ENCODE results near the gene ASB16. TPM values are rescaled to one million over a fixed set of nuclear protein-coding genes. Genes with fewer than 3 reads are reported as not detected.

The ASB16 gene
- polyA plus RNA-seq, 1 donor from 2014 or later: not detected

DNA sequence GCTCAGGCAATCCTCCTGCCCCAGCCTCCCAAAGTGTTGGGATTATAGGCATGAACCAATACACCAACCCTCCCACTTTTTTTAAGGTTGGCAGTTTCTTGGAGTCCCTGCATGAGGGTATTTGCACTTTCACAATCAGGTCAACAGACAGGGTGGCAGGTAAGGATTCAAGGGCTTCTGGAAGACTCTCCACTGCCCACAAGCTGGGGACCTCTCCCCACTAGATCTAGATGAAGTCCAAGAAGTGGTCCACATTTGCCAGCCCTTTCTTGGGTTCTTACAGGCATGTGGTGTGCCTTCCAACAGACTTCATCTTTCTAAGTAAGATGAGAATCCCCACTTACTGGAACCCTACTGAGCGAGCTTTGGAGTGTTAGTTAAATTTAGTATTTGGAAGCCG is 3.9 kb downstream of the ASB16 start:
- Histone ChIP-seq H3K79me2 (replicated peaks; ENCODE audit: insufficient read depth, low read length) (no peaks in the 10 kb centered on the region), H3K36me3 (ENCODE audit: insufficient read depth, low read length) (no peaks in the 10 kb centered on the region), H3F3A (ENCODE audit: insufficient read depth, low read length, poor library complexity, severe bottlenecking) (no peaks in the 10 kb centered on the region), H3K27ac (ENCODE audit: low read length) (no peak overlapping the region), H4K20me1 (ENCODE audit: insufficient read depth) (no peaks in the 10 kb centered on the region), H3K9me2 (ENCODE audit: insufficient read depth, low read length) (no peaks in the 10 kb centered on the region), H3K4me3 (ENCODE audit: low read length) (no peak overlapping the region), H2AFZ (ENCODE audit: low read depth, low read length) (no peak overlapping the region), H3K27me3 (ENCODE audit: insufficient read depth, low read depth, low read length) (no peaks in the 10 kb centered on the region), H3K9ac (ENCODE audit: low read length) (no peak overlapping the region), H3K4me2 (ENCODE audit: low read length) (no peak overlapping the region), H3K9me3 (ENCODE audit: low read length) (no peaks in the 10 kb centered on the region)
- TF ChIP-seq TAF1 (IDR thresholded peaks at IDR 0.05; ENCODE audit: low read depth) (no peak), MXI1 (conservative IDR thresholded peaks at IDR 0.05; ENCODE audit: poor library complexity, severe bottlenecking) (no peak), EZH2 (IDR thresholded peaks at IDR 0.05; ENCODE audit: borderline replicate concordance, insufficient read depth, low read length, poor library complexity, severe bottlenecking) (no peak)
- TF ChIP-seq, protein P1, sequence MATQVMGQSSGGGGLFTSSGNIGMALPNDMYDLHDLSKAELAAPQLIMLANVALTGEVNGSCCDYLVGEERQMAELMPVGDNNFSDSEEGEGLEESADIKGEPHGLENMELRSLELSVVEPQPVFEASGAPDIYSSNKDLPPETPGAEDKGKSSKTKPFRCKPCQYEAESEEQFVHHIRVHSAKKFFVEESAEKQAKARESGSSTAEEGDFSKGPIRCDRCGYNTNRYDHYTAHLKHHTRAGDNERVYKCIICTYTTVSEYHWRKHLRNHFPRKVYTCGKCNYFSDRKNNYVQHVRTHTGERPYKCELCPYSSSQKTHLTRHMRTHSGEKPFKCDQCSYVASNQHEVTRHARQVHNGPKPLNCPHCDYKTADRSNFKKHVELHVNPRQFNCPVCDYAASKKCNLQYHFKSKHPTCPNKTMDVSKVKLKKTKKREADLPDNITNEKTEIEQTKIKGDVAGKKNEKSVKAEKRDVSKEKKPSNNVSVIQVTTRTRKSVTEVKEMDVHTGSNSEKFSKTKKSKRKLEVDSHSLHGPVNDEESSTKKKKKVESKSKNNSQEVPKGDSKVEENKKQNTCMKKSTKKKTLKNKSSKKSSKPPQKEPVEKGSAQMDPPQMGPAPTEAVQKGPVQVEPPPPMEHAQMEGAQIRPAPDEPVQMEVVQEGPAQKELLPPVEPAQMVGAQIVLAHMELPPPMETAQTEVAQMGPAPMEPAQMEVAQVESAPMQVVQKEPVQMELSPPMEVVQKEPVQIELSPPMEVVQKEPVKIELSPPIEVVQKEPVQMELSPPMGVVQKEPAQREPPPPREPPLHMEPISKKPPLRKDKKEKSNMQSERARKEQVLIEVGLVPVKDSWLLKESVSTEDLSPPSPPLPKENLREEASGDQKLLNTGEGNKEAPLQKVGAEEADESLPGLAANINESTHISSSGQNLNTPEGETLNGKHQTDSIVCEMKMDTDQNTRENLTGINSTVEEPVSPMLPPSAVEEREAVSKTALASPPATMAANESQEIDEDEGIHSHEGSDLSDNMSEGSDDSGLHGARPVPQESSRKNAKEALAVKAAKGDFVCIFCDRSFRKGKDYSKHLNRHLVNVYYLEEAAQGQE (IDR thresholded peaks at IDR 0.05; ENCODE audit: borderline replicate concordance): no peak

DNA sequence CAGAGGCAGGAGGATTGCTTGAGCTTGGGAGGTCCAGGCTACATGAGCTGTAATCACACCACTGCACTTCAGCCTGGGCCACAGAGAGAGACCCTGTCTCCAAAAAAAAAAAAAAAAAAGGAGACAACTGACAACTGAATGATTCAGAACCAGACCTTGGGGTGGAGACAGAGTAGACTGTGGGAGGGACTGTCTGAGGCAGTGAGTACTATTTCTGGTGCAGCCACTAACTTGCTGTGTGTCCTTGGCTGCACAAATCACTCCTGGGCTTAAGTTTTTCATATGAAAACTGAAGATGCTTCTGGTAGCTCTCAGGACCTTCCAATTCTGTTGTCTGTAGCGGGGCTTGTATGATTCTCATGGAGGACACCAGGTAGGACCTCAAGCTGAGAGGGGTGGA is 5.8 kb downstream of the ASB16 start:
- no peaks in the 10 kb centered on the region for H3K9me2 ChIP-seq (ENCODE audit: insufficient read depth, low read length)
- H3K9me3 ChIP-seq (ENCODE audit: low read length): no peaks in the 10 kb centered on the region
- no peaks in the 10 kb centered on the region for H3K79me2 ChIP-seq (replicated peaks; ENCODE audit: insufficient read depth, low read length)
- H4K20me1 ChIP-seq (ENCODE audit: insufficient read depth): no peaks in the 10 kb centered on the region
- no peak overlapping the region for H3K4me2 ChIP-seq (ENCODE audit: low read length)
- no peaks in the 10 kb centered on the region for H3F3A ChIP-seq (ENCODE audit: insufficient read depth, low read length, poor library complexity, severe bottlenecking)
- H3K36me3 ChIP-seq (ENCODE audit: insufficient read depth, low read length): no peaks in the 10 kb centered on the region
- no peak overlapping the region for H2AFZ ChIP-seq (ENCODE audit: low read depth, low read length)
- H3K27ac ChIP-seq (ENCODE audit: low read length): no peak overlapping the region
- no peak overlapping the region for H3K9ac ChIP-seq (ENCODE audit: low read length)
- H3K27me3 ChIP-seq (ENCODE audit: insufficient read depth, low read depth, low read length): no peaks in the 10 kb centered on the region
- H3K4me3 ChIP-seq (ENCODE audit: low read length): no peak overlapping the region
- no peak for TF ChIP-seq EZH2 (IDR thresholded peaks at IDR 0.05; ENCODE audit: borderline replicate concordance, insufficient read depth, low read length, poor library complexity, severe bottlenecking)
- TF ChIP-seq RAD21 (conservative IDR thresholded peaks at IDR 0.05): no peak
- TF ChIP-seq, protein P1 (IDR thresholded peaks at IDR 0.05; ENCODE audit: borderline replicate concordance): no peak
- no peak for TF ChIP-seq SMC3 (conservative IDR thresholded peaks at IDR 0.05; ENCODE audit: poor library complexity)
- TF ChIP-seq, protein P2, sequence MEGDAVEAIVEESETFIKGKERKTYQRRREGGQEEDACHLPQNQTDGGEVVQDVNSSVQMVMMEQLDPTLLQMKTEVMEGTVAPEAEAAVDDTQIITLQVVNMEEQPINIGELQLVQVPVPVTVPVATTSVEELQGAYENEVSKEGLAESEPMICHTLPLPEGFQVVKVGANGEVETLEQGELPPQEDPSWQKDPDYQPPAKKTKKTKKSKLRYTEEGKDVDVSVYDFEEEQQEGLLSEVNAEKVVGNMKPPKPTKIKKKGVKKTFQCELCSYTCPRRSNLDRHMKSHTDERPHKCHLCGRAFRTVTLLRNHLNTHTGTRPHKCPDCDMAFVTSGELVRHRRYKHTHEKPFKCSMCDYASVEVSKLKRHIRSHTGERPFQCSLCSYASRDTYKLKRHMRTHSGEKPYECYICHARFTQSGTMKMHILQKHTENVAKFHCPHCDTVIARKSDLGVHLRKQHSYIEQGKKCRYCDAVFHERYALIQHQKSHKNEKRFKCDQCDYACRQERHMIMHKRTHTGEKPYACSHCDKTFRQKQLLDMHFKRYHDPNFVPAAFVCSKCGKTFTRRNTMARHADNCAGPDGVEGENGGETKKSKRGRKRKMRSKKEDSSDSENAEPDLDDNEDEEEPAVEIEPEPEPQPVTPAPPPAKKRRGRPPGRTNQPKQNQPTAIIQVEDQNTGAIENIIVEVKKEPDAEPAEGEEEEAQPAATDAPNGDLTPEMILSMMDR (IDR thresholded peaks at IDR 0.05; ENCODE audit: poor library complexity, severe bottlenecking): no peak
- TF ChIP-seq TAF1 (IDR thresholded peaks at IDR 0.05; ENCODE audit: low read depth): no peak
- TF ChIP-seq MXI1 (conservative IDR thresholded peaks at IDR 0.05; ENCODE audit: poor library complexity, severe bottlenecking): no peak
- no peak for TF ChIP-seq EP300 (conservative IDR thresholded peaks at IDR 0.05; ENCODE audit: poor library complexity, severe bottlenecking)
- TF ChIP-seq POLR2AphosphoS5 (IDR thresholded peaks at IDR 0.05): no peak
